ENCODE results near the gene REV1.

REV1 gene

DNA sequence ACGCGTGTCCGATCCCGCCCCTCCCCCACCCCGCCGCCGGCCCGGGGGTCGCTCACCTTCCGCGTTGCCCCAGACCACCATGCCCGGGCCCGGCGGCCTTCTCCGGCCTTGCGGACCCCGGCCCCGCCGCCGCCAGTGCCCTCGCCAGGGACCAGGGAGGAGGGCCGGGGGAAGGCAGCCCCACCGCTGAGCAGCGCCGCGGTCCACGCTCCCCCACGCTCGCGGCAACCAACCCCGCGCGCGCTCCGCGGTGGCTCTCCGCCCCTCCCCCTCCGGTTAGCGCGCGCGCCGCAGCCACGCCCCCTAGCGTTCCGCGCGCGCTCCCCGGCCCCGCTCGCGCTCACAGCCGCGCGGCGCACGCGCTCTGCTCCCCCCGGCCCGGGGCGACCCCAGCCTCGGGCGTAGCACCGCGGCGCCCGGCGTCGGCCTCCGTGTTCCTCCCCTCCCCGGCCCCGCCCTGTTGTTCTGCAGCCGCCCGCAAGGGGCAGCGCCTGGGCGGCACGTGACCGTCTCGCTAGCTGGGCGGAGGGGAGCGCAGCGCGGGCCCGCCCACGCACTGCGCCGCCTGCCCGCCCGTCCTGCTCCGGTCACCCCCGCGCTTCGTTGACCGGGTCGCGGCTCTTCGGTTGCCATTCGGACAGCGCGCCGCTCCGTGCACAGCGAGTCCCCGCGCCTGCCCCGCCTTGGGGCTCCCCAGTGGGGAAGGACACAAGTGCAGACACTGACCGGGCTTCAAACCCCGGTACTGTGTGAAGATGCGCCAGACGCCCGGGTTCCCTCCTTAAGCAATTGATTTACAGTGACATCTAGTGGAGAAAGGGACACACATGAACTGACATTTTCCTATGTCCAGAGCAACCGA, at the start of gene REV1:
Gene REV1, minus strand, starts transcription at position 257 of the 862 bp plus-strand sequence. CDS start 25,042 bp downstream, outside the sequence.
- peak; percentile 94 for DNase-seq

- no peak for DNase-seq
Observed at GRCh38 chr2:99537910-99538485, 48.2 kb upstream of the REV1 start.

DNA sequence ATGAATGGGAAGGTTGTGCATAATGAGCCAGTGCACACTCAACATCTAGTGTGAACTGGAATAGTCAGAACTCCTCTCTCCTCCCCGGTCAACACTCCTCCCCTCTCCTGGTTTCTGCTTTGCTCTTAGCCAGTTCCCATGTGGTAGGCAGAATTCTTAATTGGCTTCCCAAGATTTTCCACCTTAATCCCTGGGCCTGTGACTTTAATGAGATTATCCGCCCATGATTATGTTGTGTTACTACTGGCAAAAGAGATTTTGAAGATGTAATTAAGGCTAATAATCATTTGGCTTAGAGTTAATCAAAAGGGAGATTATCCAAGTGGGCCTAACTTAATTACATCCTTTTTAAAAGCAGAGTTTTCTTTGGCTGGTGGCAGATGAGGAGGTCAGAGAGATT, 34.2 kb upstream of the REV1 start:
- DNase-seq = no peak

GRCh38 chr2:99522157-99522556, 32.3 kb upstream of the REV1 start:
- no peak for DNase-seq

DNA sequence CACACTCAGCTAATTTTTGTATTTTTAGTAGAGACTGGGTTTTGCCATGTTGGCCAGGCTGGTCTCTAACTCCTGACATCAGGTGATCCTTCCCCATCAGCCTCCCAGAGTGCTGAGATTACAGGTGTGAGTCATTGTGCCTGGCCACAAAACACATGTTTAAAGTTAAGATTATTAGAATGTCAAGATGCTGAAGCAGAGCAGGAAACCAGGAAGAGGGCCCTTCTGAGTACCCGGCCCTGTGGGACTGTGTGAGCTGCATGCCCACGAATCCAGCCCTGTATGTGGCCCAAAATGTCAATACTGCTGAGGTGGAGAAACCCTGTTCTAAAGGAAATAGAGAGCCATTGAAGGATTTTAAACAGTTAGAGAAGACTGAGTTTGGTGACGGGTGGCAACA, 31.0 kb upstream of the REV1 start:
- DNase-seq = no peak

DNA sequence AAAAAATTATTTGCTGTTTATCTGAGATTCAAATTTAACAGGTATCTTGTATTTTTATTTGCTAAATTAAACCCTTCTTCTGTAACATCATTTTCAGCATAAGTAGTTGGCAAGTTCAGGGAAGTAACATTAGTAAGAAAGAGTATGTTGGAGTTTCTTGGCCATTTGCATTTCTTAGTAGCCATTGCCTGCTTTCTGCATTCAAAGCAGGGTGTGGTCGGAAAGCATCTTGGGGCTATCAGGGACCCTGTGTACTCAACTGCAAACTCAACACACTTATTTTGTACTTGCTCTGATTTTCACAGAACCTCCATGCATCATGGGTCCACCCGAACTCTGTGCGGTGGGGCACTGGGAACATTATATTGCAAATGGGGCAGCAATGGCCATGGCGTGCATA, 30.4 kb upstream of the REV1 start:
- no peak for DNase-seq

- no peak for DNase-seq
Observed at GRCh38 chr2:99514357-99514756, 24.5 kb upstream of the REV1 start.

DNA sequence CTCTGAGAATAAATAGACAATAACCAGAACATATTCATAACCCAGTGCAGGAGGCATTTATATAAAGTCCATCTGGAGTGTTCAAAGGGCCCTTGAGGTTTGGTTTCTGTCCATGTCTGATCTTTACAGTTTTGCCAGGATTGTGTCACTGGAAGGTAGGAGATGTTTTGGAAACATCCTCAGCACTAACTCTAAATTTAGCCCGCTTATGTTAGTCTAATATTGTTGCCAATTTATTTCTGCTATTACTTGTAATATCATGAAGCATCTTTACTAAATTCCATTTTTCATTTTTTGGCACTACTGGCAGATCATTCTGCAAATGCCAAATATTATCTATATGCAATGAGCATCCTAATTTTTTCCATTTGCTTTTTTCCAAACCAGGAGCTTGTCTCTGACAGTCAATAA, 22.4 kb upstream of the REV1 start:
- DNase-seq = no peak

- no peak for DNase-seq
Observed at GRCh38 chr2:99509387-99509786, 19.6 kb upstream of the REV1 start.

DNA sequence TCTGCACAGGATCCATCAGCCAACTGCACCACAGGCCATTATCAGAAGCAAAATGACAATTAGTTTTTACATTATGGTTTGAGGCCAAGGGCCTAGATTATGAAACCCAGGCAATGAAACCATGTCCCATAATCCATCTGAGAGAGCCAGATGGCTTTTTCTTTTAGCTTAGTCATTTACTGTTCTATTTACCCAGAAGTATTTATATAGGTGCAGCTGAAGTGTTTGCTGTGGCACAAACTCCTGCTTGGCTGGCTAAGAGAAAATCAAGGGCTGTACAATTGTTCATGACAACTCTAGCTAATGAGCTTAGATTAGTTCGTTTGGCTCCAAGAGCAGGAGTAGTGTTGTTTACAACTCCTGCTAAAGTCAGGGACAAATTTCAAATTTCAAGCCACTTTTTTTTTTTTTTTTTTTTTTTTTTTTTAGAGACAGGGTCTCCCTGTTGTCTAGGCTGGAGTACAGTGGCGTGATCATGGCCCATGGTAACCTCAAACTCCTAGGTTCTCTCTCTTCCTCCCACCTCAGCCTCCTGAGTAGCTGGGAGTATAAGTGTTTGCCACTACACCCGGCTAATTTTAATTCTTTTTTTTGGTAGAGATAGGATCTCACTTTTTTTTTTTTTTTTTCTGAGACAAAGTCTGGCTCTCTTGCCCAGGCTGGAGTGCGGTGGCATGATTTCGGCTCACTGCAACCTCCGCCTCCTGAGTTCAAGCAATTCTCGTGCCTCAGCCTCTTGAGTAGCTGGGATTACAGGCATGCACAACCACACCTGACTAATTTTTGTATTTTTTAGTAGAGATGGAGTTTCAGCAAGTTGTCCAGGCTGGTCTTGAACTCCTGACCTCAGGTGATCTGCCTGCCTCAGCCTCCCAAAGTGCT, 18.4 kb upstream of the REV1 start:
- DNase-seq = no peak

GRCh38 chr2:99504844-99505584, 15.2 kb upstream of the REV1 start:
- DNase-seq = no peak

DNA sequence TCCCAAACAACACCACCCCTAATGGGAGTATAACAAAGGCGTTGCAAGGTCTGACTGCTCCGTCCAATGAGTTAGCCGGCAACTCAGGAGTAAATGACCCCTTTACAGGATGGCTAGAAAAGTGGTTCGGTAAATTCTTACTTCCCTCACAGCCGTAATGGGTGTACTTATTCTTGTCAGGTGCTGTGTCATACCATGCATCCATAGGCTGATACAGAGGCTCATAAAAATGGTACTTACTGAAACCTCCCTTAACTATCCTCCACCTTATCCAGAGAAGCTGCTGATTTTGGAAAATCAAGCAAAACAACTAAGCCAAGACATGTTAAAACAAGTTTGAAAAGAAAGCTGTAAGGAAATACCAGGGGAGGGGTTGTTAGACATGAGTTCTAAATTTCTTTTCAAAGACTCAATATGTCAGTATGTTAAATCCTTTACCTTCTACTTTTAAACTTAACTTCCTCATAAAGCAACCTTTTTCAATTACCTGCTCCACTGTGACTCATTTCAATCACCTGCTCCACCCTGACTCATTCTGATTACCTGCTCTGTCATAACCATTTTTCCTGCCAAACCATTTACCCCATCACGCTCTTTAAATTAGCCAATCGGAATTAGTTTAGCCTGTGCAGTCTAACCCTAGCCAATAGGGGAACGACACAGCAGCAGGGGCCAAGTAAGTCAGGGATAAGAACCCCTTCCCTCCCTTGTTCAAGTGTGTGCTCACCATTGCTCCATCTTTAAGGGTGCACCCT, 14.0 kb upstream of the REV1 start:
- DNase-seq = peak; percentile 27

- no peak for DNase-seq
Observed at GRCh38 chr2:99496021-99496420, 6.2 kb upstream of the REV1 start.

- no peak for DNase-seq
Observed at GRCh38 chr2:99495115-99495860, 5.5 kb upstream of the REV1 start.

DNA sequence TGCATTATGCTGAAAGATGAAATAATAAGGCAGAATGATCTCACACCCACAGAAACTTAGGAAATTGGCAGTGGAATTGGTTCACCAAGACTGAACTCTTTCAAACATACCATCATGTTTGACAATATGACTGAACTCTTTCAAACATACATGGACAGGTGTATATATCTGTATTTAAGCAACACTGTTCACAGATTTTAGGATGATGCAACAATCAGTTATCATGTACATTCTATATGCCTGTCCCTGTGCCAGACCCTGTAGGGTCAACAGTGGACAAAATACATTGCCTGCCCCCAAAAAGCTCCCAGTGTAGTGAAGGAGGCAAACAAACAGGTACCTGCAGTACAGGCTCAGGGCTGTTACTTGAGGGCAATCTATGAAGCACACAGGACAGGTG, 2.9 kb upstream of the REV1 start:
- no peak for DNase-seq

DNA sequence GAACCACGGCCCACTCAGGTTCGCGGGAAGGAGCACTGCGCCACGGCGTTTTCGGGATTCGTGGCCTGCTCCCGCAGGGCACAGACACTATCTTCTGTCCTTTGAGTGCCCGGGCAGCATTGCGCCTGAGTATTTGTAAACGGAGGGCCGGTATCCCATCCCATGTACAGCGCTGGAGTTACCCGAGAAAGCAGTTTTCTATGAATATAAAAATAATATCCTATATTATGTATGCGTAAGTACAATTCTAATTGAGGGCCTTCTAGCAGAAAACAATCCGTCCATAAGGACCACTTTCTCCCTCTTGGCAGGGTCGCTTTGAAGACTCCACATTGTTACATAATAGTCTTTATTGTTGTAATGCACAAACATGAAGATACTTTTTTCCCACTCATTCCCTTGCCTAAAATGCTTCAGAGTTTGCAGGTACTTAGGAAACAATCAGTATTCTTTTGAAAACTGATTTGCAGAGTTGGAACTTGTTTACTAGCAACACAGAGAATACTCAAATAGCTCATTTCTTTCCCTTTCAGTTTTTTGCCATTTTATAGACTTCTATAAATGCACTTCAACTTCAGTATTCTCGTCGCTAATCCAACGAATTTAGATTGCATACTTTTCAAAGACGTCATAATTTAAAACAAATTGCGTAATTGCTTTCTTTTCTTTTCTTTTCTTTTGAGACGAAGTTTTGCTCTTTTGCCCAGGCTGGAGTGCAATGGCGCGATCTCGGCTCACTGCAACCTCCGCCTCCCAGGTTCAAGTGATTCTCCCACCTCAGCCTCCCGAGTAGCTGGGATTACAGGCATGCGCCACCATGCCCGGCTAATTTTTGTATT, 1.0 kb upstream of the REV1 start:
- DNase-seq = no peak

GRCh38 chr2:99489063-99489760, 605 bp downstream of the REV1 start:
- DNase-seq = peak; percentile 50

DNA sequence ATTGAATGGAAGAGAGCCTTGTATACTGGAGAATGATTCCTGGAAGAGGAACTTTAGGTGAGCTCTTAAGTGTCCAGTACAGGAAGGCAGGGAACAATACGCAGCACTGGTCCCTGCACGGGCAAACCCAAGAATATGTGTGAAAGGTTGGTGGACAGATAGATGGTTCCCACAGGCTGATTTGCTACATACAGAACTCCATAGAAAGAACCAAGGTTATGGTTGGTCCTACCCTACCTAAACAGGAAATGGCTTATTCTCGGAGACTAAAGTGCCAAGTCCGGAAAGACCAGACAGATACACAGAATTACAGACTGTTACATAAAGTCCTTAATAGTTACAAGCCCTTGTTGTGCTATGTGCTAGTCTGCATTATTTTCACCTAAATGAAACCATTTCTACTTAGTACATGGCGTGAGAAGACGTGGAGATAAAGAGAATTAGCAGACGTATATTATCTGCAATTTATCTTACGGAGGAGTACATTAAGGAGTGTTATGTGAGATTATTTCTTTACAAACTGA, 1.2 kb downstream of the REV1 start:
- no peak for DNase-seq

DNA sequence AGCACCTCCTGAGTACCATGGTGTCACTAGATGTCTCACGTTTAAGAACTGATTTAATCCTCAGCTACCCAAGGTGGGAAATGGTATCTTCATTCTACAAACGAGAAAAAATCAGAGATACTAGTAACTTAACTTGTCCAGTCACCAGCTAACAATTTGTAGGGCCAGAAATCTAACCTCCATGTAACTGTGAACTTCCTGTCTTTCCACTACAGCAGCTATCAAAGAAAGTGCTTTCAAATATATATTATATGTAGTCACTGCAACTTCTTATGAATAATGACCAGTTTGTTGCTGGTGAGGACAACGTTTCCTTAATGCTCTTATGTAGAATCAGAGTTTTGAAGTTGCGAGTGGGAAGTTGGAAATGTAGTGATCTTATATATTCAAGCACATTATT, 1.9 kb downstream of the REV1 start:
- no peak for DNase-seq

All from activated CD4-positive, alpha-beta T cell treated with anti-CD3 and anti-CD28 coated beads for 48 hours (primary cell).